ENCODE data around the gene MRI1.

DNA sequence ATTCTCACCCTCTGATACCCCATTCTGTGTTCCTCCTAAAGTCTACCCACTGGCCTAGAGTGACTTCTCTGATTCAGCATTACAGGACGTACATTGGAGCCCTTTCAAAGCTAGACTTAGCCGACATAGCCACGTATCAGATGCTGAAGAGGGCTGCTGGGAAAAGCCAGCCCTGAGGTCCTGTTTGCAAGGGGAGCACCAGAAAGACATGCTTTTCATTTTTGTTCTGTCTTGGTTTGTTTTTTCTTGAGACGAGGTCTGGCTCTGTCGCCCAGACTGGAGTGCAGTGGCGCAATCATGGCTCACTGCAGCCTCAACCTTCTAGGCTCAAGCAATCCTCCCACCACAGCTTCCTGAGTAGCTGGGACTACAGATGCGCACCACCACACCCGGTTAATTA lies 24.7 kb downstream of the MRI1 start:
- no peak for TF ChIP-seq LEF1 (IDR thresholded peaks at IDR 0.05; ENCODE audit: borderline replicate concordance)
- no peak for TF ChIP-seq FOXM1 (IDR thresholded peaks at IDR 0.05; ENCODE audit: borderline replicate concordance)
